Coronary artery (tissue), 2 donors: ENCODE data around the gene TYW3.
A peak's percentile ranks its signal among the peaks of the same experiment; 100 is the strongest.

ENCODE experiments used
- DNase-seq: peaks from one replicate; pipeline ENCODE4 v3.0.0-alpha.2; 2017; ENCODE audit warnings: low spot score
- H3K27ac ChIP-seq, 2 donors: fragments of 200-600 bp; sonication (generic); one replicate each; pipeline ENCODE4 v1.5.1; 2016 to 2019
- H3K4me3 ChIP-seq: fragments of 200-600 bp; sonication (generic); 2 replicates; pipeline ENCODE4 v1.5.1; 2016; ENCODE audit warnings: mild to moderate bottlenecking, moderate library complexity
- CTCF ChIP-seq: fragments of 200-600 bp; sonication (generic); IDR thresholded peaks from one replicate; pipeline ENCODE4 v1.5.1; 2019; ENCODE audit warnings: antibody characterized with exemption

The TYW3 gene

GRCh38 chr1:74771913-74772515 is 39.1 kb downstream of the TYW3 start:
- peak; percentile 43 for TF ChIP-seq CTCF
- no peak overlapping the region for H3K4me3 ChIP-seq
- DNase-seq: no peak
- H3K27ac ChIP-seq: no peak overlapping the region

GRCh38 chr1:74772945-74773344 is 40.0 kb downstream of the TYW3 start:
- H3K27ac ChIP-seq: no peak overlapping the region
- TF ChIP-seq CTCF: no peak
- no peak for DNase-seq
- H3K4me3 ChIP-seq: no peak overlapping the region

GRCh38 chr1:74773582-74773981 is 40.6 kb downstream of the TYW3 start:
- Histone ChIP-seq H3K27ac (no peak overlapping the region), H3K4me3 (no peak overlapping the region)
- no peak for DNase-seq
- TF ChIP-seq CTCF: no peak

- no peak for TF ChIP-seq CTCF
- no peak overlapping the region for H3K27ac ChIP-seq
- DNase-seq: no peak
- no peak overlapping the region for H3K4me3 ChIP-seq
Observed at GRCh38 chr1:74775735-74776134, 42.8 kb downstream of the TYW3 start.

GRCh38 chr1:74777525-74777924 is 44.6 kb downstream of the TYW3 start:
- TF ChIP-seq CTCF: no peak
- DNase-seq: no peak
- Histone ChIP-seq H3K27ac (no peak overlapping the region), H3K4me3 (no peak overlapping the region)

- no peak overlapping the region for H3K27ac ChIP-seq
- no peak for DNase-seq
- no peak for TF ChIP-seq CTCF
- no peak overlapping the region for H3K4me3 ChIP-seq
Observed at GRCh38 chr1:74779750-74780149, 46.8 kb downstream of the TYW3 start.

GRCh38 chr1:74780594-74780993 is 47.6 kb downstream of the TYW3 start:
- Histone ChIP-seq H3K27ac (no peak overlapping the region), H3K4me3 (no peak overlapping the region)
- no peak for TF ChIP-seq CTCF
- DNase-seq: no peak
